GM12865 (cell line): ENCODE measurements around the gene STPG4.

Experiments
- DNase-seq: peaks from one replicate; pipeline ENCODE4 v3.0.0; 2010; ENCODE audit warnings: low read depth
- H3K4me3 ChIP-seq: 2 replicates; pipeline ENCODE4 v1.5.1; 2011; ENCODE audit warnings: mild to moderate bottlenecking, low read depth, low read length, control low read depth
- CTCF ChIP-seq: IDR thresholded peaks from 2 replicates; pipeline ENCODE4 v1.5.1; 2011; ENCODE audit warnings: low read length, control low read depth, low read depth, inconsistent platforms; ENCODE audit not compliant: insufficient read depth; ENCODE audit errors: missing control alignments

The STPG4 gene

GRCh38 chr2:47065343-47065742 lies 89.8 kb downstream of the STPG4 start:
- H3K4me3 ChIP-seq, result no peak overlapping the region
- no peak for TF ChIP-seq CTCF
- no peak for DNase-seq

- no peak for TF ChIP-seq CTCF
- no peak for DNase-seq
- no peak overlapping the region for H3K4me3 ChIP-seq
Observed at GRCh38 chr2:47064106-47064505, 91.0 kb downstream of the STPG4 start.

- no peak for DNase-seq
- no peak for TF ChIP-seq CTCF
- no peak overlapping the region for H3K4me3 ChIP-seq
Observed at GRCh38 chr2:47063538-47063930, 91.6 kb downstream of the STPG4 start.

GRCh38 chr2:47062681-47063537 lies 92.2 kb downstream of the STPG4 start:
- DNase-seq, result no peak
- TF ChIP-seq CTCF, result no peak
- no peak overlapping the region for H3K4me3 ChIP-seq

- DNase-seq, result no peak
- TF ChIP-seq CTCF, result no peak
Observed at GRCh38 chr2:47061944-47062678, 93.0 kb downstream of the STPG4 start.

GRCh38 chr2:47060652-47061170 lies 94.4 kb downstream of the STPG4 start:
- no peak for DNase-seq
- TF ChIP-seq CTCF, result no peak
- H3K4me3 ChIP-seq, result no peak overlapping the region

More at GRCh38 chr2:47061944-47062678, 93.0 kb downstream of the STPG4 start:
- no peak overlapping the region for H3K4me3 ChIP-seq
